ENCODE data around the gene NEURL1B.

GRCh38 chr5:172672681-172673080 is 31.6 kb downstream of the NEURL1B start:
- no peak for TF ChIP-seq KLF16 (tag by site-specific recombination; IDR thresholded peaks at IDR 0.05)
- TF ChIP-seq ZNF274 (IDR thresholded peaks at IDR 0.05; ENCODE audit: low read length) = no peak
- TF ChIP-seq ZNF274 (tag by site-specific recombination; IDR thresholded peaks at IDR 0.05; ENCODE audit: borderline replicate concordance) = no peak
- no peak for TF ChIP-seq PRDM4 (tag by site-specific recombination; IDR thresholded peaks at IDR 0.05)
- no peak for TF ChIP-seq CTCF (tag by site-specific recombination; IDR thresholded peaks at IDR 0.05)
